CD14-positive monocyte (primary cell): ENCODE measurements around the gene LRRC52. TPM values are rescaled to one million over a fixed set of nuclear protein-coding genes. Genes with fewer than 3 reads are reported as not detected.
A peak's percentile ranks its signal among the peaks of the same experiment; 100 is the strongest.

Source experiments
- DNase-seq, 3 donors: peaks; one replicate each; pipeline ENCODE4 v3.0.0-alpha.2; 2011 to 2022
- H2AFZ ChIP-seq: 2 replicates; pipeline ENCODE4 v1.6.0; 2012; ENCODE audit warnings: mild to moderate bottlenecking, low read depth, low read length, inconsistent platforms; ENCODE audit not compliant: insufficient read depth, poor library complexity, severe bottlenecking
- H3K27ac ChIP-seq, 2 donors: 1 replicate in 1 of 2; 2 replicates in 1 of 2; pipeline ENCODE4 v1.5.1; 2012 to 2013; ENCODE audit warnings: low read length in 2 of 2, control low read depth in 1 of 2, inconsistent platforms in 1 of 2, low read depth in 1 of 2, mild to moderate bottlenecking in 1 of 2
- H3K27me3 ChIP-seq, 2 donors: one replicate each; pipeline versions ENCODE4 v1.6.0 to v1.6.1; 2011 to 2013; ENCODE audit warnings: low read length in 2 of 2; ENCODE audit not compliant: control insufficient read depth in 2 of 2, insufficient read depth in 2 of 2
- H3K36me3 ChIP-seq, 2 donors: replicated peaks in 1 of 2; 1 replicate in 1 of 2; 2 replicates in 1 of 2; pipeline versions ENCODE4 v1.5.1 to v1.6.1; 2012 to 2013; ENCODE audit warnings: low read length in 2 of 2, control low read depth in 1 of 2, inconsistent platforms in 1 of 2, mild to moderate bottlenecking in 1 of 2; ENCODE audit not compliant: insufficient read depth in 2 of 2, control insufficient read depth in 1 of 2
- H3K4me1 ChIP-seq, 2 donors: 1 replicate in 1 of 2; 2 replicates in 1 of 2; pipeline versions ENCODE4 v1.5.1 to v1.6.1; 2012 to 2013; ENCODE audit warnings: low read length in 2 of 2, control low read depth in 1 of 2, inconsistent platforms in 1 of 2, mild to moderate bottlenecking in 1 of 2, moderate library complexity in 1 of 2; ENCODE audit not compliant: insufficient read depth in 2 of 2, control insufficient read depth in 1 of 2
- H3K4me2 ChIP-seq: replicated peaks from 2 replicates; pipeline ENCODE3; 2012; ENCODE audit warnings: low read length, moderate library complexity, mild to moderate bottlenecking; ENCODE audit not compliant: poor library complexity, severe bottlenecking; ENCODE audit errors: extremely low read depth
- H3K4me3 ChIP-seq, 3 experiments: fragments of 200-600 bp in 1 of 3; sonication (generic) in 1 of 3; replicated peaks in 1 of 3; 1 replicate in 2 of 3; 2 replicates in 1 of 3; pipeline ENCODE4 v1.5.1; 2011 to 2013; ENCODE audit warnings: low read length in 3 of 3, mild to moderate bottlenecking in 3 of 3, control low read depth in 2 of 3, low read depth in 2 of 3, inconsistent platforms in 1 of 3, moderate library complexity in 1 of 3
- H3K79me2 ChIP-seq: 2 replicates; pipeline ENCODE4 v1.6.0; 2012; ENCODE audit warnings: mild to moderate bottlenecking, control low read depth, inconsistent platforms, low read length, moderate library complexity; ENCODE audit not compliant: insufficient read depth
- H3K9ac ChIP-seq: 2 replicates; pipeline ENCODE4 v1.6.0; 2017; ENCODE audit warnings: low read length, mild to moderate bottlenecking; ENCODE audit not compliant: insufficient read depth, poor library complexity, severe bottlenecking
- H3K9me3 ChIP-seq, 2 donors: replicated peaks in 1 of 2; 1 replicate in 1 of 2; 2 replicates in 1 of 2; pipeline versions ENCODE4 v1.5.1 to v1.6.1; 2012 to 2013; ENCODE audit warnings: low read length in 2 of 2, control low read depth in 1 of 2; ENCODE audit not compliant: control insufficient read depth in 1 of 2, insufficient read depth in 1 of 2
- H4K20me1 ChIP-seq: 2 replicates; pipeline ENCODE4 v1.6.0; 2012; ENCODE audit warnings: mild to moderate bottlenecking, low read length, control low read depth, moderate library complexity; ENCODE audit not compliant: insufficient read depth
- H3K27ac Mint-ChIP-seq, 7 donors: one replicate each; pipeline ENCODE4 v1.8.0; 2020; ENCODE audit warnings: mild to moderate bottlenecking in 7 of 7, mixed read lengths in 7 of 7, moderate library complexity in 6 of 7, inconsistent platforms in 2 of 7
- H3K27me3 Mint-ChIP-seq, 3 donors: one replicate each; pipeline ENCODE4 v1.8.0; 2021 to 2022; ENCODE audit warnings: low read depth in 3 of 3, mild to moderate bottlenecking in 3 of 3, mixed read lengths in 3 of 3, moderate library complexity in 3 of 3, inconsistent platforms in 1 of 3
- H3K36me3 Mint-ChIP-seq, 2 donors: one replicate each; pipeline ENCODE4 v1.8.0; 2020; ENCODE audit warnings: mixed read lengths in 2 of 2, inconsistent platforms in 1 of 2, mild to moderate bottlenecking in 1 of 2
- H3K4me1 Mint-ChIP-seq: one replicate; pipeline ENCODE4 v1.8.0; 2020; ENCODE audit warnings: mild to moderate bottlenecking, mixed read lengths
- H3K4me3 Mint-ChIP-seq, 2 donors: one replicate each; pipeline ENCODE4 v1.8.0; 2020; ENCODE audit warnings: mild to moderate bottlenecking in 2 of 2, mixed read lengths in 2 of 2, moderate library complexity in 1 of 2
- H3K9me3 Mint-ChIP-seq, 7 donors: one replicate each; pipeline ENCODE4 v1.8.0; 2020 to 2022; ENCODE audit warnings: mixed read lengths in 7 of 7, mild to moderate bottlenecking in 6 of 7, moderate library complexity in 6 of 7, inconsistent platforms in 2 of 7
- CTCF ChIP-seq: fragments of 200-600 bp; IDR thresholded peaks from one replicate; pipeline ENCODE4 v1.8.0; 2022; ENCODE audit warnings: antibody characterized with exemption, mild to moderate bottlenecking
- WGBS: methylation state at CpG from one replicate; pipeline ENCODE4 v1.1.5; 2013; ENCODE audit warnings: missing lambda C conversion rate; ENCODE audit not compliant: insufficient coverage; 5-methylcytosine and 5-hydroxymethylcytosine counted together
- intact Hi-C, 2 donors: fragments of 100-400 bp; cut with micrococcal nuclease; formaldehyde crosslinking; loops; one replicate each; pipeline versions ENCODE4 v1.15.0 to v1.15.1; 2023
- polyA plus RNA-seq, 3 donors: library from polyadenylated mRNA; depleted of rRNA in 1 of 3; unstranded in 2 of 3; stranded (reverse) in 1 of 3; fragments of 300-500 nt in 2 of 3; fragments of >200 nt in 1 of 3; fragmentation: Illumina TruSeq in 2 of 3; gene quantifications; 1 replicate in 2 of 3; 2 replicates in 1 of 3; pipeline ENCODE4 v1.2.3, GENCODE V29; 2012 to 2021

The LRRC52 gene
- polyA plus RNA-seq, 3 donors = not detected

GRCh38 chr1:165536016-165536415 lies 7.8 kb upstream of the LRRC52 start:
- DNase-seq = no peak
- H3K9me3 Mint-ChIP-seq = peaks cover 0 to 4% (median 0%) of the 10 kb centered on the region in 7 donors
- H3K4me3 Mint-ChIP-seq = peak overlapping the region in 1 of 2 donors; percentile 17
- H3K36me3 ChIP-seq = no peaks in the 10 kb centered on the region
- H3K9me3 ChIP-seq = no peaks in the 10 kb centered on the region
- intact Hi-C loops = no loop called here
- H3K4me1 ChIP-seq = peaks cover 16 to 20% of the 10 kb centered on the region in 2 donors
- H3K27me3 ChIP-seq = peaks cover 8 to 11% of the 10 kb centered on the region in 2 donors
- H3K4me3 ChIP-seq = no peak overlapping the region
- H4K20me1 ChIP-seq = no peaks in the 10 kb centered on the region
- TF ChIP-seq CTCF = no peak
- no peaks in the 10 kb centered on the region for H3K36me3 Mint-ChIP-seq
- no peak overlapping the region for H3K27ac ChIP-seq
- 89% methylated on average over 2 of the region's 3 CpGs for WGBS
- H3K27ac Mint-ChIP-seq = no peak overlapping the region
- H3K9ac ChIP-seq = no peak overlapping the region
- peaks cover 16 to 26% (median 18%) of the 10 kb centered on the region in 3 donors for H3K27me3 Mint-ChIP-seq
- H2AFZ ChIP-seq = no peak overlapping the region
- no peaks in the 10 kb centered on the region for H3K79me2 ChIP-seq
- no peak overlapping the region for H3K4me2 ChIP-seq
- peaks cover 14% of the 10 kb centered on the region for H3K4me1 Mint-ChIP-seq

GRCh38 chr1:165537356-165538109 lies 6.3 kb upstream of the LRRC52 start:
- intact Hi-C loops = no loop called here
- peak; percentile 54 to 71 (median 57) for DNase-seq
- no peaks in the 10 kb centered on the region for H4K20me1 ChIP-seq
- no peak overlapping the region for H2AFZ ChIP-seq
- Mint-ChIP-seq H3K9me3 (peaks cover 0 to 4% (median 0%) of the 10 kb centered on the region in 7 donors), H3K4me1 (peaks cover 14% of the 10 kb centered on the region), H3K27ac (peak overlapping the region; percentile 64 to 95 (median 85)), H3K4me3 (peak overlapping the region in 1 of 2 donors; percentile 11), H3K36me3 (no peaks in the 10 kb centered on the region), H3K27me3 (peaks cover 16 to 26% (median 25%) of the 10 kb centered on the region in 3 donors)
- H3K9ac ChIP-seq = no peak overlapping the region
- no peaks in the 10 kb centered on the region for H3K79me2 ChIP-seq
- no peak for TF ChIP-seq CTCF
- H3K36me3 ChIP-seq = no peaks in the 10 kb centered on the region
- no peaks in the 10 kb centered on the region for H3K9me3 ChIP-seq
- peak overlapping the region; percentile 12 to 30 for H3K27ac ChIP-seq
- H3K4me3 ChIP-seq = no peak overlapping the region
- WGBS = 58% methylated on average over 5 of the region's 14 CpGs
- H3K4me1 ChIP-seq = peaks cover 16 to 20% of the 10 kb centered on the region in 2 donors
- H3K4me2 ChIP-seq = no peak overlapping the region
- peaks cover 10 to 13% of the 10 kb centered on the region in 2 donors for H3K27me3 ChIP-seq
